Loucy (cell line): Measurements from ENCODE around the gene OVCH2.

ENCODE experiments used
- H2AFZ ChIP-seq: fragments of 200-600 bp; sonication (generic); 2 replicates; pipeline ENCODE4 v1.6.0; 2016; ENCODE audit warnings: antibody characterized with exemption, mild to moderate bottlenecking, low read length, moderate library complexity
- H3F3A ChIP-seq: fragments of 200-600 bp; 2 replicates; pipeline ENCODE4 v1.6.0; 2016; ENCODE audit warnings: antibody characterized with exemption, low read depth, mild to moderate bottlenecking
- H3K27me3 ChIP-seq: fragments of 200-600 bp; sonication (generic); 2 replicates; pipeline ENCODE4 v1.6.1; 2014; ENCODE audit warnings: low read length, mild to moderate bottlenecking; ENCODE audit not compliant: insufficient read depth, poor library complexity, severe bottlenecking
- H3K36me3 ChIP-seq: fragments of 200-600 bp; sonication (generic); 2 replicates; pipeline ENCODE4 v1.6.1; 2016; ENCODE audit warnings: low read length; ENCODE audit not compliant: insufficient read depth
- H3K4me1 ChIP-seq: fragments of 200-600 bp; sonication (generic); 2 replicates; pipeline ENCODE4 v1.5.1; 2014; ENCODE audit warnings: low read length, mild to moderate bottlenecking; ENCODE audit not compliant: insufficient read depth, poor library complexity, severe bottlenecking
- H3K4me2 ChIP-seq: fragments of 200-600 bp; sonication (generic); 2 replicates; pipeline ENCODE4 v1.6.0; 2014; ENCODE audit warnings: antibody characterized with exemption, low read length, low read depth, mild to moderate bottlenecking; ENCODE audit not compliant: poor library complexity, severe bottlenecking
- H3K4me3 ChIP-seq: fragments of 200-600 bp; sonication (generic); 2 replicates; pipeline ENCODE4 v1.5.1; 2014; ENCODE audit warnings: low read length, mild to moderate bottlenecking, mixed read lengths; ENCODE audit not compliant: poor library complexity, severe bottlenecking
- H3K79me2 ChIP-seq: fragments of 200-600 bp; sonication (generic); 2 replicates; pipeline ENCODE4 v1.6.1; 2014; ENCODE audit warnings: low read length; ENCODE audit not compliant: insufficient read depth
- H3K9ac ChIP-seq: fragments of 200-600 bp; sonication (generic); 2 replicates; pipeline ENCODE4 v1.6.0; 2014; ENCODE audit warnings: mild to moderate bottlenecking, low read depth, low read length, moderate library complexity; ENCODE audit not compliant: poor library complexity, severe bottlenecking
- H3K9me2 ChIP-seq: fragments of 200-600 bp; sonication (generic); replicated peaks from 2 replicates; pipeline ENCODE4 v1.6.1; 2016; ENCODE audit warnings: low read depth, low read length, mixed read lengths
- H3K9me3 ChIP-seq: fragments of 200-600 bp; sonication (generic); 2 replicates; pipeline ENCODE4 v1.6.1; 2014; ENCODE audit warnings: mild to moderate bottlenecking, antibody characterized with exemption, low read length, low read depth; ENCODE audit not compliant: insufficient read depth
- H4K20me1 ChIP-seq: fragments of 200-600 bp; sonication (generic); 2 replicates; pipeline ENCODE4 v1.6.0; 2014; ENCODE audit warnings: antibody characterized with exemption, low read length, mild to moderate bottlenecking; ENCODE audit not compliant: insufficient read depth, poor library complexity, severe bottlenecking
- CTCF ChIP-seq: fragments of 200-600 bp; sonication (generic); conservative IDR thresholded peaks from 2 replicates; pipeline ENCODE4 v1.5.1; 2014; ENCODE audit warnings: mild to moderate bottlenecking, antibody characterized with exemption, low read length
- EZH2phosphoT487 ChIP-seq: fragments of 200-600 bp; IDR thresholded peaks from 2 replicates; pipeline ENCODE4 v1.6.1; 2018; ENCODE audit warnings: antibody characterized with exemption, mild to moderate bottlenecking, moderate library complexity, borderline replicate concordance

OVCH2 gene

DNA sequence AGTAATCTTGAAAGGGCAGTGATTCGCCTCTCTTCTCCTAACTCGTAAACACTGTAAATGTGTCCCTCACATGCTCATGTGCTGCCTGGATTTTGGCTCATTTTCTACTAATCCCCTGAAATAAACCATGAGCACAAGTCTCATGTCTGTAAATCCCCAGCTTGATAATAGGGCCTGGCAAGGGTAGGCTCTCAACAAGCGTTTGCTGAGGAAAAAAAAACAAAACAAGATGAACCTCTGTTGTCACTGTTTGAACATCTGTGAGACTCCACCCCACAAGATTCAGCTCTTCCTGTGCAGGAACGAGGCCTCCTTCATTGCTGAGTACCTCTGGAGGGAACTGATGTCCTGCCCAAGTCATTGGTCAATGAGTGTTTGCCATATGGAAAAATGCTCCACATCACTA is 28.5 kb downstream of the OVCH2 start:
- Histone ChIP-seq H3K4me2 (no peak overlapping the region), H3K9me3 (no peaks in the 10 kb centered on the region), H3K9ac (no peak overlapping the region)

GRCh38 chr11:7677071-7677470 is 29.2 kb downstream of the OVCH2 start:
- TF ChIP-seq EZH2phosphoT487 (no peak), CTCF (no peak)
- no peak overlapping the region for H3K9ac ChIP-seq
- no peaks in the 10 kb centered on the region for H3K27me3 ChIP-seq
- H3K4me2 ChIP-seq = no peak overlapping the region
- no peaks in the 10 kb centered on the region for H3K79me2 ChIP-seq
- H3K36me3 ChIP-seq = no peaks in the 10 kb centered on the region
- H3F3A ChIP-seq = no peaks in the 10 kb centered on the region
- no peak overlapping the region for H3K4me3 ChIP-seq
- no peaks in the 10 kb centered on the region for H3K9me3 ChIP-seq
- no peaks in the 10 kb centered on the region for H4K20me1 ChIP-seq
- no peak overlapping the region for H2AFZ ChIP-seq
- no peaks in the 10 kb centered on the region for H3K4me1 ChIP-seq
- H3K9me2 ChIP-seq = no peaks in the 10 kb centered on the region

More for the DNA sequence above, 28.5 kb downstream of the OVCH2 start:
- Histone ChIP-seq H3K36me3 (no peaks in the 10 kb centered on the region), H3K4me1 (no peaks in the 10 kb centered on the region), H3K9me2 (no peaks in the 10 kb centered on the region), H3K27me3 (no peaks in the 10 kb centered on the region), H3K79me2 (no peaks in the 10 kb centered on the region), H4K20me1 (no peaks in the 10 kb centered on the region), H3K4me3 (no peak overlapping the region), H3F3A (no peaks in the 10 kb centered on the region), H2AFZ (no peak overlapping the region)
- TF ChIP-seq CTCF (no peak), EZH2phosphoT487 (no peak)

GRCh38 chr11:7675631-7676030 is 30.6 kb downstream of the OVCH2 start:
- no peaks in the 10 kb centered on the region for H3K9me3 ChIP-seq
- H3F3A ChIP-seq = no peaks in the 10 kb centered on the region
- no peaks in the 10 kb centered on the region for H4K20me1 ChIP-seq
- no peaks in the 10 kb centered on the region for H3K9me2 ChIP-seq
- no peak overlapping the region for H3K4me2 ChIP-seq
- H3K27me3 ChIP-seq = no peaks in the 10 kb centered on the region
- H2AFZ ChIP-seq = no peak overlapping the region
- H3K4me1 ChIP-seq = no peaks in the 10 kb centered on the region
- TF ChIP-seq EZH2phosphoT487 (no peak), CTCF (no peak)
- no peaks in the 10 kb centered on the region for H3K79me2 ChIP-seq
- H3K9ac ChIP-seq = no peak overlapping the region
- no peak overlapping the region for H3K4me3 ChIP-seq
- H3K36me3 ChIP-seq = no peaks in the 10 kb centered on the region
